HepG2 (cell line): ENCODE measurements around the gene BIN1. TPM values are rescaled to one million over a fixed set of nuclear protein-coding genes. Genes with fewer than 3 reads are reported as not detected.

Experiments used
- ATAC-seq: fragments of 200-7000 bp; cut with Tn5 transposase; 3 replicates; pipeline ENCODE4 v1.9.1; 2020; ENCODE audit warnings: mild to moderate bottlenecking, moderate library complexity
- BruUV-seq: library from RNA; stranded (reverse); fragments of 400-500 nt; replicated peaks from 2 replicates; lab custom pipeline; 2021; lab: Mats Ljungman, UMichigan
- CTCF ChIA-PET: fragments of 300-600 bp; formaldehyde crosslinking; extraction: SDS; loops from one replicate; lab custom pipeline; 2021; ENCODE audit warnings: low total read pairs, inconsistent platforms, low intra/inter-chr PET ratio; lab: Yijun Ruan, JAX
- POLR2A ChIA-PET: fragments of 350-600 bp; sonication (Branson Sonifier 250); formaldehyde crosslinking; loops from one replicate; lab custom pipeline; 2020; ENCODE audit warnings: antibody characterized with exemption, inconsistent platforms; lab: Yijun Ruan, JAX
- DNase-seq: peaks from one replicate; pipeline ENCODE4 v3.0.0-alpha.2; 2015; ENCODE audit warnings: low spot score
- FAIRE-seq: peaks from 3 replicates; lab custom pipeline; 2011; peaks lifted over from hg19 to GRCh38; lab: Jason Lieb, UNC
- H2AFZ ChIP-seq: one replicate; pipeline ENCODE4 v1.6.1; 2011; ENCODE audit warnings: low read length, inconsistent platforms
- H3K27ac ChIP-seq: fragments of 300-600 bp; 3 replicates; pipeline ENCODE4 v1.8.0; 2011; ENCODE audit warnings: mixed run types, mild to moderate bottlenecking, mixed read lengths, low read length, inconsistent platforms; ENCODE audit not compliant: insufficient read depth; ENCODE audit errors: extremely low read length
- H3K27me3 ChIP-seq, 2 experiments: fragments of 200-600 bp in 1 of 2; 2 replicates in 1 of 2; 3 replicates in 1 of 2; pipeline versions ENCODE4 v1.6.0 to v1.8.0; 2011; ENCODE audit warnings: low read length in 2 of 2, mild to moderate bottlenecking in 2 of 2, moderate library complexity in 2 of 2, inconsistent platforms in 1 of 2; ENCODE audit not compliant: insufficient read depth in 2 of 2, control insufficient read depth in 1 of 2
- H3K36me3 ChIP-seq, 2 experiments: fragments of 200-600 bp in 1 of 2; replicated peaks in 1 of 2; 2 replicates in 1 of 2; 3 replicates in 1 of 2; pipeline versions ENCODE4 v1.5.1 to v1.8.0; 2011; ENCODE audit warnings: low read length in 2 of 2, inconsistent platforms in 1 of 2; ENCODE audit not compliant: insufficient read depth in 2 of 2, control insufficient read depth in 1 of 2
- H3K4me1 ChIP-seq: 2 replicates; pipeline ENCODE4 v1.5.1; 2012; ENCODE audit warnings: low read length, inconsistent platforms; ENCODE audit not compliant: insufficient read depth
- H3K4me2 ChIP-seq: 2 replicates; pipeline ENCODE4 v1.6.0; 2011; ENCODE audit warnings: low read depth, low read length, inconsistent platforms
- H3K4me3 ChIP-seq, 3 experiments: fragments of 200-600 bp in 1 of 3; sonication (generic), shearing (Covaris generic) in 1 of 3; replicated peaks in 1 of 3; 2 replicates each; pipeline ENCODE4 v1.5.1; 2011 to 2016; ENCODE audit warnings: low read length in 3 of 3, inconsistent platforms in 2 of 3, low read depth in 2 of 3, mild to moderate bottlenecking in 2 of 3, control low read depth in 1 of 3, mixed read lengths in 1 of 3; ENCODE audit not compliant: insufficient read depth in 1 of 3
- H3K79me2 ChIP-seq: one replicate; pipeline ENCODE4 v1.6.1; 2011; ENCODE audit warnings: low read length, inconsistent platforms; ENCODE audit not compliant: insufficient read depth
- H3K9ac ChIP-seq: 2 replicates; pipeline ENCODE4 v1.6.0; 2011; ENCODE audit warnings: mild to moderate bottlenecking, low read depth, low read length, inconsistent platforms; ENCODE audit not compliant: insufficient read depth
- H3K9me3 ChIP-seq: 2 replicates; pipeline ENCODE4 v1.5.1; 2012; ENCODE audit warnings: mild to moderate bottlenecking, low read length
- H4K20me1 ChIP-seq: 2 replicates; pipeline ENCODE4 v1.6.0; 2011; ENCODE audit warnings: inconsistent platforms, mild to moderate bottlenecking, low read length, moderate library complexity; ENCODE audit not compliant: insufficient read depth
- DNMT3B ChIP-seq: conservative IDR thresholded peaks from 2 replicates; pipeline ENCODE4 v1.6.1; 2016; ENCODE audit warnings: missing biosample characterization, control low read depth
- DZIP1 ChIP-seq: sonication (generic); formaldehyde crosslinking; IDR thresholded peaks from 2 replicates; pipeline ENCODE4 v1.5.0; 2020; ENCODE audit warnings: mild to moderate bottlenecking, missing genetic modification reagents
- MEIS2 ChIP-seq: sonication (generic); formaldehyde crosslinking; IDR thresholded peaks from 2 replicates; pipeline ENCODE4 v1.9.0; 2021; ENCODE audit warnings: mild to moderate bottlenecking, missing genetic modification reagents
- MXI1 ChIP-seq: IDR thresholded peaks from 3 replicates; pipeline ENCODE4 v1.6.1; 2012; ENCODE audit warnings: low read depth, low read length, inconsistent platforms, borderline replicate concordance
- NFKBIZ ChIP-seq: IDR thresholded peaks from 2 replicates; pipeline ENCODE4 v1.6.1; 2018; ENCODE audit warnings: missing genetic modification reagents, missing compliant biosample characterization
- SP140L ChIP-seq: sonication (generic); formaldehyde crosslinking; IDR thresholded peaks from 2 replicates; pipeline ENCODE4 v1.4.0; 2020; ENCODE audit warnings: missing genetic modification reagents, borderline replicate concordance
- ZNF30 ChIP-seq: sonication (generic); formaldehyde crosslinking; IDR thresholded peaks from 2 replicates; pipeline ENCODE4 v1.5.0; 2020; ENCODE audit warnings: mild to moderate bottlenecking, missing genetic modification reagents
- ZNF343 ChIP-seq: sonication (generic); formaldehyde crosslinking; IDR thresholded peaks from 2 replicates; pipeline ENCODE4 v1.4.0; 2020; ENCODE audit warnings: mild to moderate bottlenecking, missing genetic modification reagents
- ZNF430 ChIP-seq: sonication (generic); formaldehyde crosslinking; IDR thresholded peaks from 2 replicates; pipeline ENCODE4 v1.9.0; 2021; ENCODE audit warnings: mild to moderate bottlenecking, missing genetic modification reagents
- ZNF512B ChIP-seq: sonication (generic); formaldehyde crosslinking; IDR thresholded peaks from 2 replicates; pipeline ENCODE4 v1.5.1; 2020; ENCODE audit warnings: missing genetic modification reagents, mild to moderate bottlenecking, borderline replicate concordance
- ZNF530 ChIP-seq: sonication (generic); formaldehyde crosslinking; IDR thresholded peaks from 2 replicates; pipeline ENCODE4 v1.5.0; 2020; ENCODE audit warnings: low read depth, mild to moderate bottlenecking, missing genetic modification reagents
- ZNF614 ChIP-seq: IDR thresholded peaks from 2 replicates; pipeline ENCODE4 v1.6.1; 2018; ENCODE audit warnings: missing biosample characterization, missing genetic modification reagents, inconsistent platforms, borderline replicate concordance
- ZNF629 ChIP-seq: sonication (generic); formaldehyde crosslinking; conservative IDR thresholded peaks from 2 replicates; pipeline ENCODE4 v1.5.0; 2020; ENCODE audit warnings: missing genetic modification reagents
- ZNF768 ChIP-seq: sonication (generic); formaldehyde crosslinking; IDR thresholded peaks from 2 replicates; pipeline ENCODE4 v1.4.0; 2020; ENCODE audit warnings: missing genetic modification reagents
- ZNF790 ChIP-seq: sonication (generic); formaldehyde crosslinking; IDR thresholded peaks from 2 replicates; pipeline ENCODE4 v1.8.0; 2022; ENCODE audit warnings: missing genetic modification reagents, mild to moderate bottlenecking, borderline replicate concordance
- ZNF83 ChIP-seq: sonication (generic); formaldehyde crosslinking; IDR thresholded peaks from 2 replicates; pipeline ENCODE4 v1.4.0; 2020; ENCODE audit warnings: missing genetic modification reagents, mild to moderate bottlenecking, borderline replicate concordance
- WGBS: methylation state at CpG from one replicate; pipeline ENCODE4 v1.1.6; 2017; ENCODE audit warnings: low lambda C conversion rate; 5-methylcytosine and 5-hydroxymethylcytosine counted together
- in situ Hi-C: cut with HindIII; loops from 2 replicates; pipeline ENCODE4 v1.10.0; 2017; ENCODE audit warnings: low pct_unique_long_range_greater_than_20kb; ENCODE audit not compliant: extremely low pct_ligation_motif_present
- intact Hi-C: fragments of 100-400 bp; cut with micrococcal nuclease; formaldehyde crosslinking; loops from one replicate; pipeline ENCODE4 v1.10.0; 2022; ENCODE audit not compliant: unreplicated experiment
- polyA plus RNA-seq, 8 experiments: library from polyadenylated mRNA; depleted of rRNA in 3 of 8; stranded (reverse) in 7 of 8; unstranded in 1 of 8; fragments of >200 nt; fragmentation: Illumina TruSeq in 4 of 8; extraction: Trizol in 4 of 8; gene quantifications; 2 replicates each; pipeline versions ENCODE4 v1.2.1 to v1.2.3, GENCODE V29; 2011 to 2016; ENCODE audit warnings: low read depth in 4 of 8, missing spikeins in 1 of 8, mixed read lengths in 1 of 8; ENCODE audit not compliant: insufficient read depth in 1 of 8
- total RNA-seq, 5 experiments: library from RNA; depleted of rRNA; stranded (reverse); fragments of >200 nt; fragmentation: Illumina TruSeq; extraction: Trizol; gene quantifications; 2 replicates each; pipeline ENCODE4 v1.2.3, GENCODE V29; 2016; ENCODE audit warnings: low read depth in 1 of 5

BIN1 gene
- total and polyA plus RNA-seq, 2 of the 13 experiments (the other 11 are each of a cell fraction or from before 2014, with no cell fraction given), result 0.93 to 1.2 TPM

- POLR2A ChIA-PET, result no interaction called here
- in situ Hi-C loops, result no loop called here
- Histone ChIP-seq H2AFZ (no peak overlapping the region), H3K79me2 (no peaks in the 10 kb centered on the region), H3K27ac (no peak overlapping the region), H4K20me1 (no peaks in the 10 kb centered on the region), H3K4me2 (no peak overlapping the region), H3K9me3 (no peaks in the 10 kb centered on the region), H3K9ac (no peak overlapping the region)
- DNase-seq, result no peak
- 29% methylated on average over 5 of the region's 5 CpGs for WGBS
- TF ChIP-seq ZNF430 (CRISPR knock-in tag) (no peak), ZNF30 (no peak), DNMT3B (no peak), ZNF768 (CRISPR knock-in tag) (no peak), ZNF629 (no peak), NFKBIZ (CRISPR knock-in tag) (no peak), ZNF790 (CRISPR knock-in tag) (no peak), DZIP1 (no peak), SP140L (CRISPR knock-in tag) (no peak), MXI1 (no peak), ZNF530 (CRISPR knock-in tag) (no peak), ZNF343 (CRISPR knock-in tag) (no peak), ZNF83 (no peak), MEIS2 (CRISPR knock-in tag) (no peak), ZNF512B (CRISPR knock-in tag) (no peak), ZNF614 (CRISPR knock-in tag) (no peak)
- TF ChIP-seq, all 625 proteins: peak for 0
- Histone ChIP-seq H3K36me3 (no peaks in the 10 kb centered on the region), H3K4me1 (peaks cover 33% of the 10 kb centered on the region), H3K27me3 (peaks cover 0 to 4% of the 10 kb centered on the region in 2 experiments; a peak in 2 of 5 replicates), H3K4me3 (no peak overlapping the region)
- BruUV-seq, result no TSS peak
- ATAC-seq (no peak), FAIRE-seq (no peak)
- CTCF ChIA-PET, result no interaction called here
- intact Hi-C loops, result no loop called here
These were observed 28.9 kb downstream of the BIN1 start for GRCh38 chr2:127078028-127078427.
